AG04450 (cell line): ENCODE measurements around the gene VAT1L. TPM values are rescaled to one million over a fixed set of nuclear protein-coding genes. Genes with fewer than 3 reads are reported as not detected.

Experiments
- CTCF ChIA-PET: fragments of 300-600, 350-600 bp; formaldehyde crosslinking; extraction: SDS; loops from one replicate; lab custom pipeline; 2022; ENCODE audit warnings: antibody characterized with exemption, inconsistent platforms; lab: Charles Lee
- POLR2A ChIA-PET: fragments of 350-600 bp; formaldehyde crosslinking; extraction: SDS; loops from one replicate; lab custom pipeline; 2021; ENCODE audit warnings: antibody characterized with exemption, inconsistent platforms; lab: Yijun Ruan, JAX
- DNase-seq: peaks from one replicate; pipeline ENCODE4 v3.0.0-alpha.2; 2011; ENCODE audit warnings: low read depth, low spot score
- H3K27ac ChIP-seq: one replicate; pipeline ENCODE4 v1.5.1; 2012; ENCODE audit warnings: low read depth, low read length, control low read depth
- H3K27me3 ChIP-seq: one replicate; pipeline ENCODE4 v1.6.0; 2012; ENCODE audit warnings: low read length; ENCODE audit not compliant: control insufficient read depth, insufficient read depth
- H3K4me3 ChIP-seq: 2 replicates; pipeline ENCODE4 v1.5.1; 2011; ENCODE audit warnings: mild to moderate bottlenecking, low read depth, low read length, control low read depth
- H3K9me3 ChIP-seq: 2 replicates; pipeline ENCODE4 v1.5.1; 2012; ENCODE audit warnings: low read length; ENCODE audit not compliant: control insufficient read depth, insufficient read depth
- CTCF ChIP-seq: IDR thresholded peaks from 2 replicates; pipeline ENCODE4 v1.5.1; 2011; ENCODE audit warnings: low read depth, low read length, control low read depth, inconsistent platforms
- polyA plus RNA-seq: library from polyadenylated mRNA; depleted of rRNA; stranded (reverse); fragments of >200 nt; gene quantifications from 2 replicates; pipeline ENCODE4 v1.2.3, GENCODE V29; 2011

The VAT1L gene
- polyA plus RNA-seq, 1 experiment = 128 TPM

- H3K4me3 ChIP-seq = no peak overlapping the region
- no peak for DNase-seq
- TF ChIP-seq CTCF = no peak
- ChIA-PET POLR2A (no interaction called here), CTCF (no interaction called here)
- no peak overlapping the region for H3K27ac ChIP-seq
- no peaks in the 10 kb centered on the region for H3K9me3 ChIP-seq
- H3K27me3 ChIP-seq = no peaks in the 10 kb centered on the region
These were observed 34.3 kb downstream of the VAT1L start for GRCh38 chr16:77822661-77823060.

- CTCF ChIA-PET = no interaction called here
- TF ChIP-seq CTCF = no peak
- POLR2A ChIA-PET = no interaction called here
- Histone ChIP-seq H3K27me3 (no peaks in the 10 kb centered on the region), H3K9me3 (no peaks in the 10 kb centered on the region), H3K27ac (no peak overlapping the region), H3K4me3 (no peak overlapping the region)
- DNase-seq = no peak
These were observed 34.7 kb downstream of the VAT1L start for GRCh38 chr16:77823067-77823466.

GRCh38 chr16:77825196-77825595, 36.8 kb downstream of the VAT1L start:
- no peak for TF ChIP-seq CTCF
- Histone ChIP-seq H3K27ac (no peak overlapping the region), H3K27me3 (no peaks in the 10 kb centered on the region), H3K4me3 (no peak overlapping the region), H3K9me3 (no peaks in the 10 kb centered on the region)
- no peak for DNase-seq
- ChIA-PET CTCF (interaction anchor here (0.6 to 1.5 kb wide), 3 partner anchors 9 to 164 kb away, joined by 3 to 6 read pairs (median 3); no protein-coding TSS in a partner anchor), POLR2A (interaction anchor here (0.7 kb wide), 1 partner anchor 35 kb away, joined by 4 read pairs; no protein-coding TSS in a partner anchor)

GRCh38 chr16:77827032-77827431, 38.7 kb downstream of the VAT1L start:
- ChIA-PET POLR2A (no interaction called here), CTCF (no interaction called here)
- no peak for TF ChIP-seq CTCF
- DNase-seq = no peak
- no peaks in the 10 kb centered on the region for H3K9me3 ChIP-seq
- no peak overlapping the region for H3K27ac ChIP-seq
- H3K4me3 ChIP-seq = no peak overlapping the region
- no peaks in the 10 kb centered on the region for H3K27me3 ChIP-seq

- no peak overlapping the region for H3K4me3 ChIP-seq
- no peak for TF ChIP-seq CTCF
- POLR2A ChIA-PET = interaction anchor here (0.6 to 1.5 kb wide), 7 partner anchors 9 to 112 kb away, joined by 3 to 12 read pairs (median 6); partner anchors contain the start of gene NUDT7
- H3K27ac ChIP-seq = peak overlapping the region; percentile 98
- no peaks in the 10 kb centered on the region for H3K27me3 ChIP-seq
- no peaks in the 10 kb centered on the region for H3K9me3 ChIP-seq
- CTCF ChIA-PET = interaction anchor here (1.3 to 2.9 kb wide), 2 partner anchors 9 to 169 kb away, joined by 6 to 7 read pairs; no protein-coding TSS in a partner anchor
- DNase-seq = peak; percentile 54
These were observed 45.7 kb downstream of the VAT1L start for GRCh38 chr16:77833921-77834634.
